ENCODE data around the gene ISOC2. TPM values are rescaled to one million over a fixed set of nuclear protein-coding genes. Genes with fewer than 3 reads are reported as not detected.

ISOC2 gene
- total and polyA plus RNA-seq, 9 of the 15 experiments (the other 6 are each of a cell fraction or from before 2014, with no cell fraction given) = 1.2 to 229 (median 58.3) TPM

- TF ChIP-seq ZNF766 (CRISPR knock-in tag; conservative IDR thresholded peaks at IDR 0.05) (no peak), FOXJ2 (tag; IDR thresholded peaks at IDR 0.05) (no peak), ZNF133 (CRISPR knock-in tag; IDR thresholded peaks at IDR 0.05) (no peak), ZKSCAN1 (IDR thresholded peaks at IDR 0.05; ENCODE audit: low read depth, low read length) (no peak), HMGN3 (IDR thresholded peaks at IDR 0.05; ENCODE audit: borderline replicate concordance, extremely low read depth, insufficient read length, low read depth, low read length) (peak; percentile 65), YBX1 (IDR thresholded peaks at IDR 0.05) (no peak), TARDBP (IDR thresholded peaks at IDR 0.05) (no peak), HDGF (IDR thresholded peaks at IDR 0.05) (no peak), DMBX1 (CRISPR knock-in tag; IDR thresholded peaks at IDR 0.05; ENCODE audit: borderline replicate concordance) (no peak), PHB2 (IDR thresholded peaks at IDR 0.05; ENCODE audit: low read depth) (no peak), ZNF764 (CRISPR knock-in tag; IDR thresholded peaks at IDR 0.05; ENCODE audit: low read depth) (no peak), THRAP3 (IDR thresholded peaks at IDR 0.05; ENCODE audit: borderline replicate concordance) (no peak), REST (IDR thresholded peaks at IDR 0.05; ENCODE audit: borderline replicate concordance) (peak; percentile 86), REST (CRISPR knock-in tag; IDR thresholded peaks at IDR 0.05; ENCODE audit: low read depth) (no peak), RFX5 (IDR thresholded peaks at IDR 0.05; ENCODE audit: low read depth, low read length) (peak; percentile 99), ZC3H8 (IDR thresholded peaks at IDR 0.05) (no peak), ZNF830 (CRISPR knock-in tag; IDR thresholded peaks at IDR 0.05) (no peak), ZNF224 (CRISPR knock-in tag; IDR thresholded peaks at IDR 0.05) (peak; percentile 99), MEF2D (tag; conservative IDR thresholded peaks at IDR 0.05; ENCODE audit: low read depth) (no peak), OTX1 (CRISPR knock-in tag; IDR thresholded peaks at IDR 0.05) (no peak), FOXP1 (CRISPR knock-in tag; IDR thresholded peaks at IDR 0.05) (peak; percentile 100), RFX7 (CRISPR knock-in tag; IDR thresholded peaks at IDR 0.05) (no peak)
- TF ChIP-seq, protein P1, sequence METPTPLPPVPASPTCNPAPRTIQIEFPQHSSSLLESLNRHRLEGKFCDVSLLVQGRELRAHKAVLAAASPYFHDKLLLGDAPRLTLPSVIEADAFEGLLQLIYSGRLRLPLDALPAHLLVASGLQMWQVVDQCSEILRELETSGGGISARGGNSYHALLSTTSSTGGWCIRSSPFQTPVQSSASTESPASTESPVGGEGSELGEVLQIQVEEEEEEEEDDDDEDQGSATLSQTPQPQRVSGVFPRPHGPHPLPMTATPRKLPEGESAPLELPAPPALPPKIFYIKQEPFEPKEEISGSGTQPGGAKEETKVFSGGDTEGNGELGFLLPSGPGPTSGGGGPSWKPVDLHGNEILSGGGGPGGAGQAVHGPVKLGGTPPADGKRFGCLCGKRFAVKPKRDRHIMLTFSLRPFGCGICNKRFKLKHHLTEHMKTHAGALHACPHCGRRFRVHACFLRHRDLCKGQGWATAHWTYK (CRISPR knock-in tag; IDR thresholded peaks at IDR 0.05) = 0 out of 2 replicates have a peak, but pooled peaks have one; percentile 13
These were observed 42.2 kb upstream of the ISOC2 start (continued) for GRCh38 chr19:55503502-55504251.
